Activated naive CD4-positive, alpha-beta T cell (primary cell): ENCODE measurements around the gene IGF2.

Source experiments
- DNase-seq, 4 experiments: peaks; one replicate each; lab custom pipeline; 2025; lab: John Stamatoyannopoulos, UW

Gene IGF2

GRCh38 chr11:2091786-2092463 lies 47.3 kb downstream of the IGF2 start:
- no peak for DNase-seq

GRCh38 chr11:2091112-2091746 lies 48.0 kb downstream of the IGF2 start:
- no peak for DNase-seq

- DNase-seq = no peak
Measured at GRCh38 chr11:2090172-2091111, 48.7 kb downstream of the IGF2 start.

- DNase-seq = no peak
Measured at GRCh38 chr11:2089536-2090165, 49.5 kb downstream of the IGF2 start.

- DNase-seq = no peak
Measured at GRCh38 chr11:2088746-2089535, 50.2 kb downstream of the IGF2 start.

GRCh38 chr11:2088284-2088683 lies 50.9 kb downstream of the IGF2 start:
- no peak for DNase-seq

GRCh38 chr11:2086239-2087040 lies 52.7 kb downstream of the IGF2 start:
- DNase-seq = no peak

- DNase-seq = no peak
Measured at GRCh38 chr11:2085251-2086066, 53.7 kb downstream of the IGF2 start.

- no peak for DNase-seq
Measured at GRCh38 chr11:2084721-2085120, 54.5 kb downstream of the IGF2 start.
